PC-9 (cell line): Measurements from ENCODE around the gene WFIKKN1. TPM values are rescaled to one million over a fixed set of nuclear protein-coding genes. Genes with fewer than 3 reads are reported as not detected.

Experiments
- BruUV-seq: library from RNA; stranded (reverse); fragments of 400-500 nt; replicated peaks from 2 replicates; lab custom pipeline; 2021; lab: Mats Ljungman, UMichigan
- CTCF ChIA-PET: fragments of 300-600 bp; sonication (Branson Sonifier 250); formaldehyde crosslinking; loops from one replicate; lab custom pipeline; 2022; ENCODE audit warnings: antibody characterized with exemption; lab: Charles Lee
- POLR2A ChIA-PET: fragments of 300-600 bp; sonication (Branson Sonifier 250); formaldehyde crosslinking; loops from one replicate; lab custom pipeline; 2022; ENCODE audit warnings: antibody characterized with exemption; ENCODE audit not compliant: unreplicated experiment; lab: Charles Lee
- DNase-seq, 2 experiments: peaks; one replicate each; pipeline versions ENCODE4 v3.0.0 to v3.0.0-alpha.2; 2015 to 2022; ENCODE audit warnings: mixed read lengths in 1 of 2
- H2AFZ ChIP-seq: fragments of 200-600 bp; sonication (generic); 2 replicates; pipeline ENCODE4 v1.8.1; 2017; ENCODE audit warnings: antibody characterized with exemption
- H3F3A ChIP-seq: fragments of 200-600 bp; sonication (generic); 2 replicates; pipeline ENCODE4 v1.8.1; 2017; ENCODE audit warnings: antibody characterized with exemption, mild to moderate bottlenecking, low read depth; ENCODE audit not compliant: insufficient read depth
- H3K27ac ChIP-seq: fragments of 200-600 bp; sonication (generic); 2 replicates; pipeline ENCODE4 v1.6.1; 2016; ENCODE audit warnings: mixed run types
- H3K27me3 ChIP-seq: fragments of 200-600 bp; sonication (generic); 2 replicates; pipeline ENCODE4 v1.6.1; 2016; ENCODE audit warnings: low read depth, mixed run types; ENCODE audit not compliant: insufficient read depth
- H3K36me3 ChIP-seq: fragments of 200-600 bp; sonication (generic); 2 replicates; pipeline ENCODE4 v1.6.1; 2016; ENCODE audit warnings: low read depth, mixed run types
- H3K4me1 ChIP-seq: fragments of 200-600 bp; sonication (generic); replicated peaks from 2 replicates; pipeline ENCODE4 v1.6.1; 2016; ENCODE audit warnings: mixed run types; ENCODE audit not compliant: insufficient read depth
- H3K4me2 ChIP-seq: fragments of 200-600 bp; sonication (generic); 2 replicates; pipeline ENCODE4 v1.6.1; 2017; ENCODE audit warnings: mixed run types
- H3K4me3 ChIP-seq: fragments of 200-600 bp; sonication (generic); 2 replicates; pipeline ENCODE4 v1.6.1; 2016; ENCODE audit warnings: mixed run types
- H3K79me2 ChIP-seq: fragments of 200-600 bp; sonication (generic); 2 replicates; pipeline ENCODE4 v1.6.1; 2017; ENCODE audit warnings: low read depth, mixed run types
- H3K9me2 ChIP-seq: fragments of 200-600 bp; sonication (generic); 2 replicates; pipeline ENCODE4 v1.8.1; 2017; ENCODE audit warnings: mild to moderate bottlenecking; ENCODE audit not compliant: insufficient read depth
- H3K9me3 ChIP-seq: fragments of 200-600 bp; sonication (generic); 2 replicates; pipeline ENCODE4 v1.8.1; 2016; ENCODE audit warnings: low read depth; ENCODE audit not compliant: insufficient read depth
- H4K20me1 ChIP-seq: fragments of 200-600 bp; sonication (generic); 2 replicates; pipeline ENCODE4 v1.8.1; 2017; ENCODE audit not compliant: insufficient read depth
- CTCF ChIP-seq: fragments of 200-600 bp; sonication (generic); conservative IDR thresholded peaks from 2 replicates; pipeline ENCODE4 v1.6.1; 2017; ENCODE audit warnings: mixed run types, antibody characterized with exemption, mild to moderate bottlenecking, moderate library complexity
- EZH2 ChIP-seq: fragments of 200-600 bp; sonication (generic); IDR thresholded peaks from 2 replicates; pipeline ENCODE4 v1.8.0; 2017; ENCODE audit warnings: antibody characterized with exemption, low read depth
- intact Hi-C: fragments of 100-400 bp; cut with micrococcal nuclease; formaldehyde crosslinking; loops from one replicate; pipeline ENCODE4 v1.10.0; 2022; ENCODE audit not compliant: unreplicated experiment
- total RNA-seq: library from RNA; stranded (reverse); gene quantifications from 2 replicates; pipeline ENCODE4 v1.2.3, GENCODE V29; 2021

The WFIKKN1 gene
- total RNA-seq, 1 experiment from 2014 or later, result 6.9 TPM

DNA sequence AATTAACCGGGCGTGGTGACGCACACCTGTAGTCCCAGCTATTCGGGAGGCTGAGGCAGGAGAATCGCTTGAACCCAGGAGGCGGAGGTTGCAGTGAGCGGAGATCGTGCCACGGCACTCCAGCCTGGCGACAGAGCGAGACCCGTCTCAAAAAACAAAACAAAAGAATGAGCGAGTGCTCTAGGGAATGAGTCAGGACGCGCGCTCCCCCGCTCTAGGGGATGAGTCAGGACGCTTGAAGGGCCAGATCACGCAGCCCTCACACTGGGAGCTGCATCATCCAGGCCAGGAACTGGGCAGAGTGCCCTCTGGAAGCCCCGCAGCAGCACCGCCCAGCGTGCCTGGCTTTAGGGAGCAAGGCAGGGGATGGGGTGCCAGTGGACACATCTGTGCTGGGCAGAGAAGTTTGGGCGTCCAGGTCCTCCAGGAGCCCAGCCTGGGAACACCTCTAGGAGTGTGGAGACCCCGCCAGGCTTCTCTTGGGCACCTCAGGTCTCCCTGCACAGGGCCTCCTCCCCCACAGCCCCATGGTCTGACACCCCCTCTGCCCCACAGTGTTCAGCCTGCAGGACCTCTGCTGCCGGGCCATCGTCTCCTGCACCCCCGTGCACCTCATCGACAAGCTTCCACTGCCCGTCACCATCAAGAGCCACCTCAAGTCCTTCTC, 3.9 kb upstream of the WFIKKN1 start:
- H3K27me3 ChIP-seq, result no peaks in the 10 kb centered on the region

DNA sequence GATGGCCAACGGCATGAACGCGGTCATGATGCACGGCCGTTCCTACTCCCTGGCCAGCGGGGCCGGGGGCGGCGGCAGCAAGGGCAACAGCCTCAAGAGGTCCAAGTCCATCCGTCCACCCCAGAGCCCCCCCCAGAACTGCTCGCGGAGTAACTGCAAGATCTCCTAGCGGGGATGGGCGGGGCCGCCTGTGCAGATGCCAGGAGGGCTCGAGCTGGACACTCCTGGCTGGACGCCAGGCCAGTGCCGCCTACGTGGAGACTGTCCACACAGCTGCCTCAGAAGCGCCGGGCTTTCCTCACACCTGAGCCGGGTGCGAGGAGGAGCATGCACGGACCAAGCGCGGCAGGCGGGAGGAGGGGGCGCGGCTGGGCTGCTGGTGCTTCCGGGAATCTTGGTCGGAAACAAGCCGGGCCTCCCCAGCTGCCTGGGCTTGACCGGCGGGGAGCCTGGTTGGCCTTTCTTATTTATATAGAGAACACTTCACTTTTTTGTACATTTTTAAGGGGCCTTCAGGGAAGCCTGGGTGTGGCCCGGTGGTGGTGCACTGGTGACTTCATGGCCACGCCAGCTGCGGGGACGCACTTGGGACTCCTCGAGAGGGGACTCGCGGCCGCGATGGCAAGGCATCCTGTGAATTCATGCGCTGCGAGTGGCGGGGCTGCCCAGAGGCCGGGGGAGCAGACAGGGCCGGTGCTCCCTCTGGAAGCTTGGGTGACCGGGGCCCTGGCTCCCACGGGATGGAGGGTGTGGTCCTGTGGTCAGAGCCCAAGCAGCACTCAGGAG, 3.1 kb upstream of the WFIKKN1 start:
- H3K9me2 ChIP-seq, result no peaks in the 10 kb centered on the region
- H3K4me1 ChIP-seq, result peaks cover 24% of the 10 kb centered on the region
- POLR2A ChIA-PET, result interaction anchor here (0.5 kb wide), 2 partner anchors 15 to 1265 kb away, joined by 3 to 4 read pairs; no protein-coding TSS in a partner anchor
- peak in 1 of 2 experiments; percentile 89 for DNase-seq
- no peaks in the 10 kb centered on the region for H3K79me2 ChIP-seq
- H3K27me3 ChIP-seq, result no peaks in the 10 kb centered on the region
- BruUV-seq, result no TSS peak
- intact Hi-C loops, result loop anchor here (1.0 to 5.0 kb wide), 2 partner anchors 34 to 40 kb away; partner anchors contain the start of gene RHOT2
- H3K36me3 ChIP-seq, result no peaks in the 10 kb centered on the region
- no peak overlapping the region for H2AFZ ChIP-seq
- H3K4me3 ChIP-seq, result no peak overlapping the region
- H3K4me2 ChIP-seq, result peak overlapping the region; percentile 60
- H3K9me3 ChIP-seq, result no peaks in the 10 kb centered on the region
- H3F3A ChIP-seq, result peaks cover 40% of the 10 kb centered on the region; the same call in 1 of the 2 replicates
- no peak overlapping the region; the same call in 1 of the 2 replicates for H3K27ac ChIP-seq
- 0 out of 2 replicates have a peak, but pooled peaks cover 12% of the 10 kb centered on the region for H4K20me1 ChIP-seq
- CTCF ChIA-PET, result interaction anchor here (0.5 kb wide), 1 partner anchor 225 kb away, joined by 3 read pairs; no protein-coding TSS in a partner anchor
- TF ChIP-seq CTCF (no peak), EZH2 (no peak)

More for the DNA sequence above, 3.9 kb upstream of the WFIKKN1 start:
- Histone ChIP-seq H2AFZ (no peak overlapping the region), H3K4me2 (peak overlapping the region; percentile 60), H3K36me3 (no peaks in the 10 kb centered on the region), H3K4me1 (peaks cover 24% of the 10 kb centered on the region), H3K9me3 (no peaks in the 10 kb centered on the region), H3F3A (peaks cover 41% of the 10 kb centered on the region; the same call in 1 of the 2 replicates), H3K79me2 (no peaks in the 10 kb centered on the region), H3K27ac (peak overlapping the region; percentile 76), H3K4me3 (no peak overlapping the region), H3K9me2 (no peaks in the 10 kb centered on the region), H4K20me1 (0 out of 2 replicates have a peak, but pooled peaks cover 12% of the 10 kb centered on the region)
- BruUV-seq, result no TSS peak
- TF ChIP-seq EZH2, result no peak
- TF ChIP-seq CTCF, result no peak
- DNase-seq, result peak; percentile 87 to 94
- intact Hi-C loops, result loop anchor here (1.0 to 5.0 kb wide), 2 partner anchors 34 to 40 kb away; partner anchors contain the start of gene RHOT2
- CTCF ChIA-PET, result interaction anchor here (0.5 kb wide), 1 partner anchor 224 kb away, joined by 3 read pairs; no protein-coding TSS in a partner anchor
- POLR2A ChIA-PET, result interaction anchor here (0.5 to 0.6 kb wide), 3 partner anchors 16 to 1266 kb away, joined by 3 to 4 read pairs (median 3); partner anchors contain the start of gene AXIN1
